ENCODE results near the gene GAS2L3.

DNA sequence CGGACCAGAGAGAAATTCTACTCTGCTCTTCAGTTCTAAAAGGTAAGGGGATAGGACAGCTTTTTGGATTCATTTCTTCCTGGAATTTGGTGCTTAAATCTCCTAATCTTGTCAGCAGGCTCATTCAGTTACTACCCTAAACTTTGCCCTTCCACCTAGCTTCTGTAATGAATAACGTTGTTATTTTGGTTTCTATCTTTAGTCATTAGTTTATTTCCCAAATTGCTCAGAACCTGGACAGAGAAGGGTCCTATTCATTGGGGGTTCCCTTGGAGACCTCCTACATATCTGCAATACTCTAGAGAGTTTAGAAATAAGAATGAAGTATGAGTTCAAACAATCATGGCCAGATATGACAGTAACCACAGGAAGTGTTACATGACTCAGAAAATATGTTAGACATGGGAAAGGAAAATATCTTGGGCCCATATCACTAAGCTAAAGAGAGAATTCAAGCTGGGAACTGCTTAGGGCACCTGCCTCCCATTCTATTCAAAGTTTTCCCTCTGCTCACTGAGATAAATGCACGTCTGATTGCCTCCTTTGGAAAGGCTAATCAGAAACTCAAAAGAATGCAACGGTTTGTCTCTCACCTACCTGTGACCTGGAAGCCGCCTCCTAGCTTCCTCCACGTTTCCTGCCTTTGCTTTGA is 87.9 kb downstream of the GAS2L3 start:
- TF ChIP-seq, protein P1, sequence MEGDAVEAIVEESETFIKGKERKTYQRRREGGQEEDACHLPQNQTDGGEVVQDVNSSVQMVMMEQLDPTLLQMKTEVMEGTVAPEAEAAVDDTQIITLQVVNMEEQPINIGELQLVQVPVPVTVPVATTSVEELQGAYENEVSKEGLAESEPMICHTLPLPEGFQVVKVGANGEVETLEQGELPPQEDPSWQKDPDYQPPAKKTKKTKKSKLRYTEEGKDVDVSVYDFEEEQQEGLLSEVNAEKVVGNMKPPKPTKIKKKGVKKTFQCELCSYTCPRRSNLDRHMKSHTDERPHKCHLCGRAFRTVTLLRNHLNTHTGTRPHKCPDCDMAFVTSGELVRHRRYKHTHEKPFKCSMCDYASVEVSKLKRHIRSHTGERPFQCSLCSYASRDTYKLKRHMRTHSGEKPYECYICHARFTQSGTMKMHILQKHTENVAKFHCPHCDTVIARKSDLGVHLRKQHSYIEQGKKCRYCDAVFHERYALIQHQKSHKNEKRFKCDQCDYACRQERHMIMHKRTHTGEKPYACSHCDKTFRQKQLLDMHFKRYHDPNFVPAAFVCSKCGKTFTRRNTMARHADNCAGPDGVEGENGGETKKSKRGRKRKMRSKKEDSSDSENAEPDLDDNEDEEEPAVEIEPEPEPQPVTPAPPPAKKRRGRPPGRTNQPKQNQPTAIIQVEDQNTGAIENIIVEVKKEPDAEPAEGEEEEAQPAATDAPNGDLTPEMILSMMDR (IDR thresholded peaks at IDR 0.05; ENCODE audit: borderline replicate concordance, extremely low read depth, low read length, poor library complexity, severe bottlenecking): no peak
- TF ChIP-seq EZH2 (IDR thresholded peaks at IDR 0.05; ENCODE audit: borderline replicate concordance, low read depth, low read length, severe bottlenecking): no peak

Data from DND-41 (cell line).